Loucy (cell line): ENCODE measurements around the gene RAVER2.
A peak's percentile ranks its signal among the peaks of the same experiment; 100 is the strongest.

Experiments
- EZH2phosphoT487 ChIP-seq: fragments of 200-600 bp; IDR thresholded peaks from 2 replicates; pipeline ENCODE4 v1.6.1; 2018; ENCODE audit warnings: antibody characterized with exemption, mild to moderate bottlenecking, moderate library complexity, borderline replicate concordance
- TF ChIP-seq, protein P1 (sequence below): fragments of 200-600 bp; sonication (generic); conservative IDR thresholded peaks from 2 replicates; pipeline ENCODE4 v1.5.1; 2014; ENCODE audit warnings: mild to moderate bottlenecking, antibody characterized with exemption, low read length

DNA sequence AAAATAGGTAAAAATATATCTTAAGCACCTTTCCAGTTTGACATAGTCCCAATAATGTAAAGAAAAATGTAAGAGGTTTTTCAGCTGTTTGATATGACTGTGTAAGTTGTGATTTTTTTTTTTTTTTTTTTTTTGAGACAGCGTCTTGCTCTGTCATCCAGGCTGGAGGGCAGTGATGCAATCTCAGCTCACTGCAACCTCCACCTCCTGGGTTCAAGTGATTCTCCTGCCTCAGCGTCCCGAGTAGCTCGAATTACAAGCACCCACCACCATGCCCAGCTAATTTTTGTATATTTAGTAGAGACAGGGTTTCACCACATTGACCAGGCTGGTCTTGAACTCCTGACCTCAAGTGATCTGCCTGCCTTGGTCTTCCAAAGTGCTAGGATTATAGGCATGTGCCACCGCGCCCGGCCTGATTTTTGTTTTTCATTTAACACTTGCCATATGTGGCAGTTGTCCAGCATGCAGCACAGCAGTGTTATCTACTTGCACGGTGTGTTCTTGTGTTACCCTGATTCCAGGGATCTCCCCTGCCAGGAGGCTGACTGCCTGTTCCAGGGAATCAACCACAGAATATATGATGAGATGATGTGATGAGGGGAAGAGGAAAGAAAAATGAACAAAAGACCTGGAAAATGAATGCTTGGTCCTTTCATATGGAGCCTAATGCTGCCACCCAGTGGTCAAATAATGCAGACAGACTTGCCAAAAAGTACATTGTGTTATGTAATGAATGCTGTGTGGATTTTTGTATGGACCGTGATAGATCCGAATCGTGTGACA lies 79.0 kb downstream of the RAVER2 start:
- TF ChIP-seq, protein P1, sequence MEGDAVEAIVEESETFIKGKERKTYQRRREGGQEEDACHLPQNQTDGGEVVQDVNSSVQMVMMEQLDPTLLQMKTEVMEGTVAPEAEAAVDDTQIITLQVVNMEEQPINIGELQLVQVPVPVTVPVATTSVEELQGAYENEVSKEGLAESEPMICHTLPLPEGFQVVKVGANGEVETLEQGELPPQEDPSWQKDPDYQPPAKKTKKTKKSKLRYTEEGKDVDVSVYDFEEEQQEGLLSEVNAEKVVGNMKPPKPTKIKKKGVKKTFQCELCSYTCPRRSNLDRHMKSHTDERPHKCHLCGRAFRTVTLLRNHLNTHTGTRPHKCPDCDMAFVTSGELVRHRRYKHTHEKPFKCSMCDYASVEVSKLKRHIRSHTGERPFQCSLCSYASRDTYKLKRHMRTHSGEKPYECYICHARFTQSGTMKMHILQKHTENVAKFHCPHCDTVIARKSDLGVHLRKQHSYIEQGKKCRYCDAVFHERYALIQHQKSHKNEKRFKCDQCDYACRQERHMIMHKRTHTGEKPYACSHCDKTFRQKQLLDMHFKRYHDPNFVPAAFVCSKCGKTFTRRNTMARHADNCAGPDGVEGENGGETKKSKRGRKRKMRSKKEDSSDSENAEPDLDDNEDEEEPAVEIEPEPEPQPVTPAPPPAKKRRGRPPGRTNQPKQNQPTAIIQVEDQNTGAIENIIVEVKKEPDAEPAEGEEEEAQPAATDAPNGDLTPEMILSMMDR, result peak; percentile 96
- TF ChIP-seq EZH2phosphoT487, result no peak
